ENCODE results near the gene RNF166. TPM values are rescaled to one million over a fixed set of nuclear protein-coding genes. Genes with fewer than 3 reads are reported as not detected.

Gene RNF166
- total and polyA plus RNA-seq, 2 of the 13 experiments (the other 11 are each of a cell fraction or from before 2014, with no cell fraction given) = 21.4 to 23.0 TPM

- TF ChIP-seq DZIP1 (CRISPR knock-in tag; IDR thresholded peaks at IDR 0.05) (peak; percentile 68), E2F1 (CRISPR knock-in tag; IDR thresholded peaks at IDR 0.05) (no peak), PATZ1 (CRISPR knock-in tag; IDR thresholded peaks at IDR 0.05) (peak; percentile 100), GZF1 (CRISPR knock-in tag; IDR thresholded peaks at IDR 0.05) (peak; percentile 70; the same call in 1 of the 2 replicates), REST (IDR thresholded peaks at IDR 0.05; ENCODE audit: borderline replicate concordance in 1 of 2, low read depth in 1 of 2, low read length in 2 of 2) (no peak), ZNF761 (CRISPR knock-in tag; conservative IDR thresholded peaks at IDR 0.05) (no peak), SIX1 (CRISPR knock-in tag; IDR thresholded peaks at IDR 0.05; ENCODE audit: borderline replicate concordance) (no peak; the same call in 1 of the 2 replicates), SRSF1 (optimal IDR thresholded peaks at IDR 0.05; ENCODE audit: low read depth, low read length) (peak; percentile 99), NR2F1 (CRISPR knock-in tag; IDR thresholded peaks at IDR 0.05) (peak; percentile 15 to 25; a peak in 3 of 4 replicates), ZNF17 (CRISPR knock-in tag; IDR thresholded peaks at IDR 0.05) (no peak), ZNF281 (CRISPR knock-in tag; IDR thresholded peaks at IDR 0.05; ENCODE audit: borderline replicate concordance) (peak; percentile 54; the same call in 1 of the 2 replicates), NFIB (CRISPR knock-in tag; IDR thresholded peaks at IDR 0.05; ENCODE audit: borderline replicate concordance) (no peak)
These were observed 5.3 kb downstream of the RNF166 start (continued) for GRCh38 chr16:88700636-88701482.
